GM12891 (cell line): ENCODE results near the gene SYNE1.

ENCODE experiments used
- POLR2A ChIP-seq: IDR thresholded peaks from 2 replicates; pipeline ENCODE4 v1.6.1; 2011; ENCODE audit warnings: low read depth, low read length, control low read depth
- POLR2AphosphoS5 ChIP-seq: IDR thresholded peaks from 2 replicates; pipeline ENCODE4 v1.6.1; 2011; ENCODE audit warnings: low read depth, low read length, control low read depth
- POU2F2 ChIP-seq: IDR thresholded peaks from 2 replicates; pipeline ENCODE4 v1.6.1; 2011; ENCODE audit warnings: low read depth, mild to moderate bottlenecking, control low read depth, low read length, moderate library complexity
- SPI1 ChIP-seq: IDR thresholded peaks from 2 replicates; pipeline ENCODE4 v1.6.1; 2011; ENCODE audit warnings: low read depth, low read length, control low read depth
- TAF1 ChIP-seq: IDR thresholded peaks from 2 replicates; pipeline ENCODE4 v1.6.1; 2011; ENCODE audit warnings: low read depth, low read length, control low read depth

- TF ChIP-seq POLR2A (no peak), POLR2AphosphoS5 (no peak), POU2F2 (no peak), SPI1 (no peak), TAF1 (no peak)
Measured at GRCh38 chr6:152142105-152142504, 495.1 kb downstream of the SYNE1 start.
